MCF 10A (cell line): Measurements from ENCODE around the gene ACTN4. TPM values are rescaled to one million over a fixed set of nuclear protein-coding genes. Genes with fewer than 3 reads are reported as not detected.
A peak's percentile ranks its signal among the peaks of the same experiment; 100 is the strongest.
"Not testable (repeated sequence)": the region's sequence is repeated elsewhere in the genome, so short reads cannot be mapped to it uniquely, and the experiment has no call there.

Experiments used
- BruUV-seq: library from RNA; stranded (reverse); fragments of 400-500 nt; replicated peaks from 2 replicates; lab custom pipeline; 2021; lab: Mats Ljungman, UMichigan
- CTCF ChIA-PET: fragments of 300-600 bp; sonication (Branson Sonifier 250); formaldehyde crosslinking; extraction: SDS; loops from one replicate; lab custom pipeline; 2021; ENCODE audit warnings: antibody characterized with exemption, inconsistent platforms; lab: Yijun Ruan, JAX
- POLR2A ChIA-PET: fragments of 300-600, 350-650 bp; sonication (Branson Sonifier 250); formaldehyde crosslinking; extraction: SDS; loops from one replicate; lab custom pipeline; 2020; ENCODE audit warnings: antibody characterized with exemption, inconsistent platforms; lab: Yijun Ruan, JAX
- DNase-seq: peaks from one replicate; pipeline ENCODE4 v3.0.0-alpha.2; 2018; ENCODE audit not compliant: unreplicated experiment
- H3K27ac Mint-ChIP-seq: one replicate; pipeline ENCODE4 v1.8.0; 2022; ENCODE audit warnings: mild to moderate bottlenecking, low read depth, mixed read lengths; ENCODE audit not compliant: unreplicated experiment
- H3K27me3 Mint-ChIP-seq: one replicate; pipeline ENCODE4 v1.8.0; 2022; ENCODE audit warnings: mixed read lengths; ENCODE audit not compliant: insufficient read depth, unreplicated experiment
- H3K36me3 Mint-ChIP-seq: one replicate; pipeline ENCODE4 v1.8.0; 2022; ENCODE audit warnings: mild to moderate bottlenecking, moderate library complexity, mixed read lengths; ENCODE audit not compliant: insufficient read depth, unreplicated experiment
- H3K4me1 Mint-ChIP-seq: one replicate; pipeline ENCODE4 v1.8.0; 2022; ENCODE audit warnings: mixed read lengths; ENCODE audit not compliant: insufficient read depth, unreplicated experiment
- H3K4me3 Mint-ChIP-seq: one replicate; pipeline ENCODE4 v1.8.0; 2022; ENCODE audit warnings: mild to moderate bottlenecking, moderate library complexity, mixed read lengths; ENCODE audit not compliant: unreplicated experiment
- H3K9me3 Mint-ChIP-seq: one replicate; pipeline ENCODE4 v1.8.0; 2022; ENCODE audit warnings: mixed read lengths; ENCODE audit not compliant: unreplicated experiment
- CTCF ChIP-seq: fragments of 200-600 bp; IDR thresholded peaks from one replicate; pipeline ENCODE4 v1.8.0; 2022; ENCODE audit warnings: antibody characterized with exemption, mild to moderate bottlenecking; ENCODE audit not compliant: unreplicated experiment
- intact Hi-C: fragments of 100-400 bp; cut with micrococcal nuclease; formaldehyde crosslinking; loops from 2 replicates; pipeline ENCODE4 v1.14.1; 2022
- total RNA-seq: library from RNA; stranded (reverse); gene quantifications from 2 replicates; pipeline ENCODE4 v1.2.3, GENCODE V29; 2022

Gene ACTN4
- total RNA-seq, 1 experiment from 2014 or later, result 300 TPM

- BruUV-seq, result no TSS peak
- H3K27me3 Mint-ChIP-seq, result no peaks in the 10 kb centered on the region
- peak; percentile 55 for TF ChIP-seq CTCF
- H3K9me3 Mint-ChIP-seq, result no peaks in the 10 kb centered on the region
- no peaks in the 10 kb centered on the region for H3K36me3 Mint-ChIP-seq
- peak; percentile 26 for DNase-seq
- intact Hi-C loops, result no loop called here
- H3K4me1 Mint-ChIP-seq, result peaks cover 7% of the 10 kb centered on the region
- no peak overlapping the region for H3K27ac Mint-ChIP-seq
- H3K4me3 Mint-ChIP-seq, result no peak overlapping the region
- ChIA-PET POLR2A (interaction anchor here (0.7 to 1.4 kb wide), 3 partner anchors 17 to 68 kb away, joined by 3 to 5 read pairs (median 4); no protein-coding TSS in a partner anchor), CTCF (interaction anchor here (0.6 to 0.7 kb wide), 2 partner anchors 14 to 76 kb away, joined by 3 read pairs; no protein-coding TSS in a partner anchor)
Observed at GRCh38 chr19:38769635-38770211, 122.3 kb downstream of the ACTN4 start.

- peaks cover 13% of the 10 kb centered on the region for H3K4me1 Mint-ChIP-seq
- DNase-seq, BruUV-seq, H3K36me3 Mint-ChIP-seq, CTCF ChIA-PET, H3K4me3 Mint-ChIP-seq, intact Hi-C loops, H3K9me3 Mint-ChIP-seq, H3K27ac Mint-ChIP-seq, H3K27me3 Mint-ChIP-seq: not testable (repeated sequence)
- POLR2A ChIA-PET, result interaction anchor here (1.1 kb wide), 1 partner anchor 62 kb away, joined by 4 read pairs; no protein-coding TSS in a partner anchor
Observed at GRCh38 chr19:38770228-38770948, 122.9 kb downstream of the ACTN4 start.

GRCh38 chr19:38770949-38771275 is 123.5 kb downstream of the ACTN4 start:
- H3K9me3 Mint-ChIP-seq, H3K27me3 Mint-ChIP-seq, H3K27ac Mint-ChIP-seq, H3K36me3 Mint-ChIP-seq, H3K4me3 Mint-ChIP-seq, POLR2A ChIA-PET, BruUV-seq, intact Hi-C loops, CTCF ChIA-PET, DNase-seq: not testable (repeated sequence)
- peaks cover 15% of the 10 kb centered on the region for H3K4me1 Mint-ChIP-seq

DNA sequence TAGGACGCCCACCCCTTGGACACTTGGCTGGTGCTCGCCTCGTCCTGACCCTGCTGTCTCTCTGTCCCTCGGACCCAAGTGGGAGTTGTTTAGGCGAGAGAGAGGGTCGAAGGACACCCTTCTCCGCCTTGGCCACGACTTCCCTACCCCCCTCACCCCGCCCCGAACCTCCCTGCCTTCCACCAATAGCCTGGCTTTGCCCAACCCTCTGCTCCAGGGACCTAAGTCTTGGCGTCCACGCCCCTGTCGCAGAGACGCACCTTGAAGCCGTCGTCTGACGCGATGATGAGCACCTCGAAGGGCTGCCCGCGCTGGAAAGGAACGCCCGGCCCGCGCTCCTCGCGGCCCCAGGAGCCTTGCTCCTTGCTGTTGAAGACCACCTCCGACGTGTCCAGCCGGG is 124.1 kb downstream of the ACTN4 start:
- H3K27me3 Mint-ChIP-seq, H3K9me3 Mint-ChIP-seq, BruUV-seq, H3K27ac Mint-ChIP-seq, DNase-seq, intact Hi-C loops, H3K4me3 Mint-ChIP-seq, CTCF ChIA-PET, POLR2A ChIA-PET, H3K36me3 Mint-ChIP-seq: not testable (repeated sequence)
- H3K4me1 Mint-ChIP-seq, result peaks cover 15% of the 10 kb centered on the region

DNA sequence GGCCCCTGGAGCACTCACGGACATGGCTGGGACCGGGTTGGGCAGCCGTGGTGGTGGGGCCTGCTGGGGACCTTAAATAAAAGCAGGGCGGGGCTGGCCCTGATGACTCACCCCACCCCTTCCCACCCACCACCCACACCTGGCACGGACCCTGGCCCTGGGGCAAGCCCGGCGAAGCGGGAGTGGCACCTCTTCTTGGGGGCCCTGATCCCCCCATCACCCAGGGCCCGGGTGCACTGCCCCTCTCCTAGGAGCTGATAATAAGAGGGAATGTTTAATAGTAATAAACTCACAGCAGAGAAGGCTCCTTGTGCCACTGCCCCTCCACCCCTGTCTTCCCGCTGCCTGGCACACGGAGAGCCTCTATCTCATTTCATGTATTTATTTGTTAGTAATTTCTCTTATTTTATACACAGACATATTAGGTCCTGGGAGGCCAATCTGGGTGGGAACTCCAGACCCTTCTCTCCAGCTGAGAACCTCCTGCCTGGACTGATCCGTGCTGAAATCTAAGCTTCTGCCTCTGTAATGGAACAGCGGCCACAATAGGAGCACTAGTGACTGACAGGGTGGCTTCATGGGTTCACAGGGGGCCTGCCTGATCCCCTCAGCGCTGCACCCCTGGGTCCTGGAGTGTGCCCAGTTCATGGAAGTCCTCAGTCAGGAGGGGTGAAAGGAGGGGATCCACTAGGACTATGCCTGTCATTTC is 126.2 kb downstream of the ACTN4 start, which contains the start of gene LGALS7:
Gene LGALS7 (minus strand): TSS at position 49 of the 709 bp plus-strand sequence. CDS start 25 bp downstream, at position 24.
- POLR2A ChIA-PET, result interaction anchor here (2.4 kb wide), 1 partner anchor 20 kb away, joined by 18 read pairs; no protein-coding TSS in a partner anchor
- Mint-ChIP-seq H3K9me3 (no peaks in the 10 kb centered on the region), H3K27me3 (no peaks in the 10 kb centered on the region), H3K4me3 (no peak within 1 kb of the TSS), H3K36me3 (no peaks in the 10 kb centered on the region), H3K27ac (peak within 1 kb of the TSS; percentile 69), H3K4me1 (peaks cover 15% of the 10 kb centered on the region)
- BruUV-seq, result no TSS peak
- CTCF ChIA-PET, result no interaction called here
- intact Hi-C loops, result loop anchor here (2.0 kb wide), 1 partner anchor 57 kb away; the partner anchor contains the start of gene ECH1
- DNase-seq, result no peak
- TF ChIP-seq CTCF, result no peak
